NCI-H345 treated with DMSO at 0.1 percent for 48 hours (cell line): Measurements from ENCODE around the gene KCNJ16.

Experiments
- DNase-seq: peaks from one replicate; lab custom pipeline; 2025; ENCODE audit not compliant: unreplicated experiment; lab: John Stamatoyannopoulos, UW

KCNJ16 gene

GRCh38 chr17:70067134-70067533 is 7.9 kb upstream of the KCNJ16 start:
- DNase-seq, result no peak

GRCh38 chr17:70070305-70071027 is 4.6 kb upstream of the KCNJ16 start:
- no peak for DNase-seq

- DNase-seq, result no peak
Measured at GRCh38 chr17:70071127-70071526, 3.9 kb upstream of the KCNJ16 start.

- no peak for DNase-seq
Measured at GRCh38 chr17:70071620-70072019, 3.4 kb upstream of the KCNJ16 start.

- no peak for DNase-seq
Measured at GRCh38 chr17:70072546-70073309, 2.3 kb upstream of the KCNJ16 start.

- DNase-seq, result no peak
Measured at GRCh38 chr17:70073310-70073709, 1.7 kb upstream of the KCNJ16 start.

GRCh38 chr17:70073799-70074198 is 1.2 kb upstream of the KCNJ16 start:
- DNase-seq, result no peak

GRCh38 chr17:70074236-70074830 is 692 bp upstream of the KCNJ16 start:
- no peak for DNase-seq

GRCh38 chr17:70076189-70076588 is 1.2 kb downstream of the KCNJ16 start:
- DNase-seq, result no peak

- no peak for DNase-seq
Measured at GRCh38 chr17:70076831-70077230, 1.8 kb downstream of the KCNJ16 start.

GRCh38 chr17:70078549-70078948 is 3.5 kb downstream of the KCNJ16 start:
- DNase-seq, result no peak

GRCh38 chr17:70078994-70079531 is 4.0 kb downstream of the KCNJ16 start:
- DNase-seq, result no peak

- no peak for DNase-seq
Measured at GRCh38 chr17:70080541-70081347, 5.7 kb downstream of the KCNJ16 start.

GRCh38 chr17:70081885-70082284 is 6.9 kb downstream of the KCNJ16 start:
- no peak for DNase-seq

GRCh38 chr17:70084476-70084875 is 9.5 kb downstream of the KCNJ16 start:
- no peak for DNase-seq

GRCh38 chr17:70086516-70086915 is 11.5 kb downstream of the KCNJ16 start:
- no peak for DNase-seq

GRCh38 chr17:70089513-70090148 is 14.6 kb downstream of the KCNJ16 start:
- no peak for DNase-seq

GRCh38 chr17:70091005-70091568 is 16.1 kb downstream of the KCNJ16 start:
- DNase-seq, result no peak

- DNase-seq, result no peak
Measured at GRCh38 chr17:70091696-70092095, 16.7 kb downstream of the KCNJ16 start.

- no peak for DNase-seq
Measured at GRCh38 chr17:70093163-70093562, 18.1 kb downstream of the KCNJ16 start.
